Hepatocyte (in vitro differentiated cells): ENCODE data around the gene RHOBTB3. TPM values are rescaled to one million over a fixed set of nuclear protein-coding genes. Genes with fewer than 3 reads are reported as not detected.

ENCODE experiments used
- DNase-seq: peaks from one replicate; pipeline ENCODE4 v3.0.0-alpha.2; 2016; ENCODE audit warnings: low spot score
- H2AFZ ChIP-seq: fragments of 200-600 bp; sonication (generic); 2 replicates; pipeline ENCODE4 v1.6.0; 2016; ENCODE audit warnings: antibody characterized with exemption, mild to moderate bottlenecking
- H3K27ac ChIP-seq: fragments of 200-600 bp; sonication (generic); 2 replicates; pipeline ENCODE4 v1.5.1; 2016; ENCODE audit warnings: mild to moderate bottlenecking
- H3K27me3 ChIP-seq: fragments of 200-600 bp; sonication (generic); 2 replicates; pipeline ENCODE4 v1.6.1; 2016
- H3K36me3 ChIP-seq: fragments of 200-600 bp; sonication (generic); replicated peaks from 2 replicates; pipeline ENCODE4 v1.5.1; 2016; ENCODE audit warnings: low read depth; ENCODE audit not compliant: insufficient read depth
- H3K4me1 ChIP-seq: fragments of 200-600 bp; sonication (generic); 2 replicates; pipeline ENCODE4 v1.5.1; 2016; ENCODE audit warnings: mild to moderate bottlenecking, moderate library complexity; ENCODE audit not compliant: insufficient read depth
- H3K4me2 ChIP-seq: fragments of 200-600 bp; sonication (generic); 2 replicates; pipeline ENCODE4 v1.6.0; 2016
- H3K4me3 ChIP-seq: fragments of 200-600 bp; sonication (generic); 2 replicates; pipeline ENCODE4 v1.5.1; 2016; ENCODE audit warnings: mild to moderate bottlenecking
- H3K79me2 ChIP-seq: fragments of 200-600 bp; sonication (generic); 2 replicates; pipeline ENCODE4 v1.6.0; 2017; ENCODE audit warnings: mild to moderate bottlenecking
- H3K9me2 ChIP-seq: fragments of 200-600 bp; sonication (generic); replicated peaks from 2 replicates; pipeline ENCODE4 v1.6.0; 2017; ENCODE audit warnings: mild to moderate bottlenecking; ENCODE audit not compliant: insufficient read depth
- H3K9me3 ChIP-seq: fragments of 200-600 bp; sonication (generic); 2 replicates; pipeline ENCODE4 v1.5.1; 2016; ENCODE audit warnings: low read depth, mild to moderate bottlenecking
- H4K20me1 ChIP-seq: fragments of 200-600 bp; sonication (generic); 2 replicates; pipeline ENCODE4 v1.6.0; 2016; ENCODE audit warnings: mild to moderate bottlenecking; ENCODE audit not compliant: insufficient read depth, poor library complexity, severe bottlenecking
- CTCF ChIP-seq: fragments of 200-600 bp; sonication (generic); IDR thresholded peaks from 2 replicates; pipeline ENCODE4 v1.5.1; 2016; ENCODE audit warnings: antibody characterized with exemption, mild to moderate bottlenecking; ENCODE audit not compliant: poor library complexity
- EZH2 ChIP-seq: fragments of 200-600 bp; sonication (generic); IDR thresholded peaks from 2 replicates; pipeline ENCODE4 v1.6.1; 2016; ENCODE audit warnings: antibody characterized with exemption, mild to moderate bottlenecking, borderline replicate concordance
- EZH2phosphoT487 ChIP-seq: fragments of 200-600 bp; sonication (generic); IDR thresholded peaks from one replicate; pipeline ENCODE4 v1.6.1; 2018; ENCODE audit warnings: antibody characterized with exemption, mild to moderate bottlenecking, low read depth, moderate library complexity; ENCODE audit not compliant: unreplicated experiment, severe bottlenecking
- WGBS: methylation state at CpG from one replicate; pipeline ENCODE4 v1.1.6; 2016; ENCODE audit warnings: low lambda C conversion rate; ENCODE audit errors: missing lambda C conversion rate; 5-methylcytosine and 5-hydroxymethylcytosine counted together
- polyA plus RNA-seq: library from polyadenylated mRNA; unstranded; fragments of >200 nt; fragmentation: Nextera tagmentation; extraction: Ambion mirVana; gene quantifications from 2 replicates; pipeline ENCODE4 v1.2.1, GENCODE V29; 2016
- total RNA-seq: library from RNA; depleted of rRNA; stranded (reverse); fragments of >200 nt; gene quantifications from 2 replicates; pipeline ENCODE4 v1.2.3, GENCODE V29; 2014

RHOBTB3 gene
- total and polyA plus RNA-seq, 2 experiments from 2014 or later, result 91.3 to 126 TPM

GRCh38 chr5:95713960-95714710 lies 17.0 kb upstream of the RHOBTB3 start:
- DNase-seq, result no peak
- Histone ChIP-seq H3K4me1 (peaks cover 20% of the 10 kb centered on the region), H3K9me3 (no peaks in the 10 kb centered on the region), H3K27me3 (no peaks in the 10 kb centered on the region), H3K4me3 (no peak overlapping the region), H3K27ac (no peak overlapping the region), H3K9me2 (no peaks in the 10 kb centered on the region), H4K20me1 (no peaks in the 10 kb centered on the region), H3K4me2 (no peak overlapping the region), H3K36me3 (no peaks in the 10 kb centered on the region), H2AFZ (no peak overlapping the region), H3K79me2 (no peaks in the 10 kb centered on the region)
- no peak for TF ChIP-seq CTCF
- 73% methylated on average over 4 of the region's 4 CpGs for WGBS

GRCh38 chr5:95715799-95716461 lies 15.2 kb upstream of the RHOBTB3 start:
- Histone ChIP-seq H3K4me3 (no peak overlapping the region), H2AFZ (no peak overlapping the region), H3K4me1 (peaks cover 24% of the 10 kb centered on the region), H3K27me3 (no peaks in the 10 kb centered on the region), H3K27ac (no peak overlapping the region), H3K36me3 (no peaks in the 10 kb centered on the region), H4K20me1 (no peaks in the 10 kb centered on the region), H3K79me2 (no peaks in the 10 kb centered on the region), H3K9me2 (no peaks in the 10 kb centered on the region), H3K4me2 (no peak overlapping the region), H3K9me3 (no peaks in the 10 kb centered on the region)
- no peak for TF ChIP-seq EZH2phosphoT487
- TF ChIP-seq CTCF, result no peak
- TF ChIP-seq EZH2, result no peak
- no peak for DNase-seq
- 98% methylated on average over 5 of the region's 5 CpGs for WGBS

- Histone ChIP-seq H2AFZ (no peak overlapping the region), H3K4me1 (peaks cover 17% of the 10 kb centered on the region), H3K79me2 (no peaks in the 10 kb centered on the region), H3K27ac (no peak overlapping the region), H3K9me3 (no peaks in the 10 kb centered on the region), H3K9me2 (no peaks in the 10 kb centered on the region), H4K20me1 (no peaks in the 10 kb centered on the region), H3K27me3 (no peaks in the 10 kb centered on the region), H3K4me2 (no peak overlapping the region), H3K4me3 (no peak overlapping the region), H3K36me3 (no peaks in the 10 kb centered on the region)
- no peak for DNase-seq
- no peak for TF ChIP-seq EZH2phosphoT487
- TF ChIP-seq EZH2, result no peak
- TF ChIP-seq CTCF, result no peak
- 71% methylated on average over 2 of the region's 2 CpGs for WGBS
Measured at GRCh38 chr5:95717439-95717838, 13.7 kb upstream of the RHOBTB3 start.
